Inferior parietal cortex (tissue), 1 donor: ENCODE data around the gene TMEM273.
A peak's percentile ranks its signal among the peaks of the same experiment; 100 is the strongest.

Experiments used
- DNase-seq: peaks from one replicate; pipeline ENCODE4 v3.0.0-alpha.2; 2016; ENCODE audit errors: extremely low spot score

TMEM273 gene

DNA sequence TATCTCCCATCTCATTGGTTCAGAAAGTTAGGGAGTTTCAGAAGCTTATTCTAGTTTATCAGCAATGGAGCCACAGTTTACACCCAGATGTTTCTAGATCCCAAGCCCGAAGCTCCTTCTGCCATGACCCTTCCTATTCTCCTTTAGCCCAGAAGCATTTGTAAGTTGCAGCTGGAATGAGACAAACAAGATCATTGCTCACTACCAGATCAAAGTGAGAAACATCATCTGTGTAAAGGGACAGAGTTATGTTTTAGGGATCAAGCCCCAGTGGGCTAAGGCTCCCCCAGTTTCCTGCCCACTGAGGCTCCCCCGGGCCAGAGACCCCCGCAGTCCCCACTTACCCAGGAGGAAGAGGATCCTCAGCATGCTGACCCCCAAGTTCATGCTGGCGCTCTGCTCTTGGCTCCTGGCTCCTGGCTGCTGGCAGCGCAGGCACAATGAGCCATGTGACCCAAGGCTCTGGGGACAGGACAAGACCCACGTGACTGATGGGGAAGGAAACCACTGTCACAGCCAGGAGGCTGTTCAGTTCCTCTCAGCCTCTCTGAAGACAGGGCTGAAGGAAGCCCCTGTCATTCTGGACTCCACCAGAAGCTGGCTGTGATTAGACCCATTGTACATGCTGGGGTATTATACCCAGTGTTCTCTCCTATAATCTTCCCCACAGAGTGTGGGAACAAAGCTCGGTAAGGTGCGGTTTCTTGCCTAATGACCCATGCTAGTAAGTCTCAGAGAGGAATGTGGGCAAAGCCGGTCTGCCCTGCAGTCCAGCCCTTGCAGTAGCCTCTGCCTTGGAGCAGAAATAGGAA lies at the start of gene TMEM273:
Gene TMEM273, minus strand, starts transcription at position 442 of the 812 bp plus-strand sequence. Its CDS starts 55 bp downstream, at position 387.
- peak; percentile 88 for DNase-seq

- no peak for DNase-seq
Measured at GRCh38 chr10:49237985-49238384, 49.8 kb upstream of the TMEM273 start.

DNA sequence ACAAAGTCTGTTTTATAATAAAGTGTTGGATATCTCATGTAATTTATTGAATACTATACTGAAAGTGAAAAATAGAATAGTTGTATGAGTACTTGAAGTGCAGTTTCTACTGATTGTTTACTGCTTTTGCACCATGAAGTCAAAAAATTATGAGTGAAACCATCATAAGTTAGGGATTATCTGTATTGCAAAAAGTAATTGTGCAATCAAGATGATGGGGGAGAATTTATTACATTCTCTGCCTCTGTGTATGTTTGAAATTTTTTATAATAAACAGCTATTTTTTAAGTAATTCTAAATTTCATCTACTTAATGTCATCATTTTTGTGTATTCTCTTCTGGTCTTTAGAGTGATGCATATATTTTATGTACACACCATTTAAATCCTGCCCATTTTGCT lies 47.2 kb upstream of the TMEM273 start:
- DNase-seq = no peak

GRCh38 chr10:49231086-49231820 lies 43.1 kb upstream of the TMEM273 start:
- no peak for DNase-seq

- DNase-seq = no peak
Measured at GRCh38 chr10:49230004-49230403, 41.8 kb upstream of the TMEM273 start.

DNA sequence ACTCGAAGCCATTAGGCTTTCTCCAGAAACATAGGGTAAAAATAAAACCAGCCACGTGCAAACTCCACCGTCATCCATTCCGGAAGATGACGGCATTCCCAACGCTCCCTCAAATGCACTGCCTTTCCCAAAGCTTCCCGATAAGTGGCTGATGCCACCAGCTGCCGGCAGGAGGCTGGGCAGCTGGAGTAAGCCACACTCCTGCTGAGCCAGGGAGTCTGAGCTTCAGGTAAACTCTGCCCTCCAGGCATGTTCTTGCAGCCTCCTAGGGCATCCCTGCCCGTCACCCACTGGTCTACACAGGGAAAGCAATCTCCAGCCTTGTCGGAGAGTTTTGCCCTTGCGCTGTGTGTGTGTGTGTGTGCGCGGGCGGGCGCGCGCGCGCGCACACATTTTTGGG lies 40.5 kb upstream of the TMEM273 start:
- no peak for DNase-seq

DNA sequence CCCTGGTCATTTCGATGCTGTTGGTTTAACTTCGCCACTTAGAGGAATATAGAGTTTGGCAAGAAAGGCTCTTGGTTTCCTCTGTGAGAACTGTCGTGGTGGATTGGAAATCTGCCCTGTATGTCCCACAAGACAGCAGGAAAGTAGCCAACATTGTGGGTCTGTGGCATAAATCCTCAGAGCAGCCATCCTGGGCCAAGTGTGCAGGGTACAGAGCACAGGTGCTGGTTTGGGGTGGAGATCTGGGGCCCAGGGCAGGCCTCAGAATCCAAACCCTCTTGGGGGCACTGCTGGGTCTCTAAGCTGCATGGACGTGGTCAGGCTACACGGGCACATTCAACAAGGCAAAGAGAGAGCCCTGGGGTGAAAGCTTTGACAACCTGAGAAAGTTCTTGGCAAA lies 39.2 kb upstream of the TMEM273 start:
- no peak for DNase-seq

GRCh38 chr10:49226594-49226993 lies 38.4 kb upstream of the TMEM273 start:
- DNase-seq = no peak

GRCh38 chr10:49225218-49225876 lies 37.2 kb upstream of the TMEM273 start:
- no peak for DNase-seq

DNA sequence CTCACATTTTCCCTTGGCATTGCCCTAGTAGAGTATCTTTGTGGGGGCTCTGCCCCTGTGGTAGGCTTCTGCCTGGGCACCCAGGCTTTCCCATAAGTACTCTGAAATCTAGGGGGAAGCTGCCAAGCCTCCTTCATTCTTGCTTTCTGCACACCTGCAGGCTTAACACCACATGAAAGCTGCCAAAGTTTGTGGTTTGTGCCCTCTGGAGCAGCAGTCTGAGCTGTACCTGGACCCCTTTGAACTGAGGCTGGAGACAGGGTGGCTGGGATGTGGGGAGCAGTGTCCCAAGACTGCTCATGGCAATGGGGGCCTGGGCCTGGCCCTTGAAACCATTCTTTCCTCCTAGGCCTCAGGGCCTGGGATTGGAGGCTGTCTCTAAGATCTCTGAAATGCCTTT lies 35.0 kb upstream of the TMEM273 start:
- DNase-seq = no peak

DNA sequence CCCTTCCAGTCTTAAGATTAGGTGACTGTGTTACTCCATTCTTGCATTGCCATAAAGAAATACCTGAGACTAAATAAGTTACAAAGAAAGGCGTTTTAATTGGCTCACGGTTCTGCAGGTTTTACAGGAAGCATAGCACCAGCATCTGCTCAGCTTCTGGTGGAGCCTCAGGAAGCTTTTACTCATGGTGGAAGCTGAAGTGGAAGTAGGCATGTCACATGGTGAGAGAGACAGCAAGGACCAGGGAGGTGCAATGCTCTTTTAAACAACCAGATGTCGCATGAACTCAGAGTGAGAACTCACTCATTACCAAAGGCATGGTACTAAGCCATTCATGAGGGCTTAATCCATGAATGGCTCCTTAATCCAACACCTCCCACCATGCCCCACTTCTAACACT lies 34.0 kb upstream of the TMEM273 start:
- no peak for DNase-seq

- no peak for DNase-seq
Measured at GRCh38 chr10:49220679-49221078, 32.5 kb upstream of the TMEM273 start.

- no peak for DNase-seq
Measured at GRCh38 chr10:49220031-49220430, 31.8 kb upstream of the TMEM273 start.

GRCh38 chr10:49219248-49219647 lies 31.1 kb upstream of the TMEM273 start:
- DNase-seq = no peak

DNA sequence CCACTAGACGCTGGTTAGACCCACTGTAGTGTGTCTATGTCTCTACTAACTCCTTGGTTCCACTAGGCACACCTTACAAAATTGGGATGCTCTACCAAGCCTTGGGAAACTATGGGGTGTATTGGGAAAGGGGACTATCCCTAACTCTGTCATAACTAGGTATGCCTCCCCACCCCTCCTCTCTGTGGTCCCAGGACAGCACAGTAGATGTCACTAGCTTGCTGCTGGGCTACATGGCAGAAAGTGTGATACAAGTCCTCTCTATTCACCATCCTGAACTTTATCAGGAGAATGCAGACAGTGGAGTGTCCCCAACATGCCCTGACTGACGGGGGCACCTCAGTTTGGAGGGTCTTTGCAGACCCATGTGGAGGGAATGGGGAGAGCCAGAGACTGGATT lies 30.3 kb upstream of the TMEM273 start:
- DNase-seq = no peak

DNA sequence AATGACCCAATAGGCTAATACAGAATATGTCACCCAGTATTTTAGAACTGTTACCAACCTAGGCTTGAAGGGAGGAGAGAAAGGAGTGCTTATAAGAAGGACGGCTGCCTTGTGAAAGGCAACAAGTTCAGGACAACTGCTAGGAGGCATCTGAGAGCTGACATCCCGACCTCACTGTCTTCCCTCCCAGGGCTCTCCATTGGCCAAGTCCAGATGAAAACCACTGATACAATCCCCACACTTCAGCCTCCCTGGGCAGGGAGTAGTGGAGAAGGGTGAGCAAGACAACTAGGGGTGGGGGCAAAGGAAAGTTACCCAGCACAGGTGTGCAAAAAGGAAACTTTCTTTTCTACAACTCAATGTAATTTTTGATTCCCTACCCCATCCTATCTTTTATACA lies 29.5 kb upstream of the TMEM273 start:
- DNase-seq = no peak

GRCh38 chr10:49213211-49213610 lies 25.0 kb upstream of the TMEM273 start:
- no peak for DNase-seq

DNA sequence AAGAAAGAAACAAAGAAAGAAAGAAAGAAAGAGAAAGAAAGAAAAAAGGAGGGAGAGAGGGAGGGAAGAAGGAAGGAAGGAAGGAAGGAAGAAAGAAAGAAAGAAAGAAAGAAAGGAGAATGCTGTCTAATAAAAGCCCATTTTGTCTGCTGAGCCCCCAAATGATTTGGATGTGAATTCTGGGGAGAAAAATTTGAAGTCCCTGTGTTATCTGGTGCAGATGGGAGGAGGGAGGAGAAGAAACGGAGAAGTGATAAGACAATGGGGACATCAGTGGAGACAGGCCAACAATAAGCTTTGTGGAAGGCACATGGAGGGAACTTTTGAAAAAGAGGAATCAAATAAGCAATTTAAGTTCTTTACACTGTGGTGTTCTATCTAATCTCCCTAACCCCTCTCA lies 24.6 kb upstream of the TMEM273 start:
- no peak for DNase-seq

DNA sequence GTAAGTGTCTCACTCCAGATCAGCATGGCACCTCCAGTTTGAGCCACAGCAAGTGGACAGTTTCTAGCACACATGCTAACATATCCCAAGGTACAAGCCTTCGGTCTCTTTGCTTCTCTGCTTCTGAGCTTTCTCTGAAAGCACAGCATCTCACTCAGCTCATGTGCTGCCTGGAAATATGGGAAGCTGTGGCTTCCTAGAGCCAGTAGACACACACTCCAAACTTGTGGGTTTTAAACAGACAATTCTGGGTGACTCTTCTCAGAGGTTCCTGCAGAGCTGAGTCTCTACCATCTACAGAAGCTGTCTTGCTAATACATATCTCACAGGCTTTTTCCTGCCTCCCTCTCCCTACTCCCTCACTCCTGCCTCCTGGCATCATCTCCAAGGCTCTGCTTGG lies 23.9 kb upstream of the TMEM273 start:
- DNase-seq = no peak

DNA sequence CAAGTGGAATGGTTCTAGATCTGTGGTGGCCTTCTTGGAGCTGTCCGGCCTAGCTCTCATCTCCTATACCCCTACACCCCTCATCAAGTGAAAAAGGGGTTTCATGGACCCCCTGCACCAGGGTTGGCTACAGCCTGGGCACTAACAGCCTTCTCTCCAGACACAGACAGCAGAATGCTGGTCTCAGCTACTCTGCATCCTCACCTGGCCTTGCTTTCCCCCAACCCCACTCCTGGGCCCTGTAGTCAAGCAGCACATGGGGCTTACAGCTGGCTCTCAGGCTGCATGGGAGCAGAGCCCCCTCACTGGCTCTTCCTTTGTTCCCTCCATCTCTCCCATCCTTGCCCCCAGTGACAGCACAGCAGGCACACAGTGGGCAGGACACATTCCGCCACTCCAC lies 20.8 kb upstream of the TMEM273 start:
- DNase-seq = no peak

GRCh38 chr10:49207936-49208487 lies 19.8 kb upstream of the TMEM273 start:
- DNase-seq = no peak

GRCh38 chr10:49207113-49207512 lies 18.9 kb upstream of the TMEM273 start:
- no peak for DNase-seq
